Transverse colon (tissue), 4 donors: ENCODE data around the gene STK33.

Source experiments
- CTCF ChIP-seq, 5 experiments: fragments of 200-600 bp in 3 of 5; fragments of 450-650 bp in 2 of 5; sonication (generic) in 3 of 5; IDR thresholded peaks; 1 replicate in 2 of 5; 2 replicates in 3 of 5; pipeline ENCODE4 v1.5.1; 2016 to 2017; ENCODE audit warnings: antibody characterized with exemption in 5 of 5, inconsistent platforms in 3 of 5, mild to moderate bottlenecking in 2 of 5, moderate library complexity in 1 of 5
- POLR2A ChIP-seq: fragments of 450-650 bp; IDR thresholded peaks from one replicate; pipeline ENCODE4 v1.6.1; 2016; ENCODE audit warnings: antibody characterized with exemption, mild to moderate bottlenecking, moderate library complexity
- POLR2AphosphoS5 ChIP-seq, 3 donors: sonication (generic); formaldehyde crosslinking; IDR thresholded peaks; one replicate each; pipeline ENCODE4 v1.6.1; 2016; ENCODE audit warnings: antibody characterized with exemption in 3 of 3

- TF ChIP-seq CTCF (IDR thresholded peaks at IDR 0.05) (no peak), POLR2AphosphoS5 (IDR thresholded peaks at IDR 0.05) (no peak), POLR2A (no peak)
Observed at GRCh38 chr11:8352876-8353505, 241.0 kb downstream of the STK33 start.
